A549 (cell line): Measurements from ENCODE around the gene ST8SIA4. TPM values are rescaled to one million over a fixed set of nuclear protein-coding genes. Genes with fewer than 3 reads are reported as not detected.
A peak's percentile ranks its signal among the peaks of the same experiment; 100 is the strongest.

Experiments
- ATAC-seq, 2 experiments: fragments of 200-7000 bp in 1 of 2; fragments of >200 bp in 1 of 2; cut with Nextera tagmentation in 1 of 2; cut with Tn5 transposase in 1 of 2; 3 replicates each; pipeline versions ENCODE4 v1.8.0 to v1.9.1; 2018 to 2020; ENCODE audit warnings: mild to moderate bottlenecking in 1 of 2, moderate library complexity in 1 of 2
- CTCF ChIA-PET: fragments of 300-600 bp; sonication (Branson Sonifier 250); formaldehyde crosslinking; extraction: SDS; loops from one replicate; lab custom pipeline; 2021; ENCODE audit warnings: antibody characterized with exemption, inconsistent platforms; lab: Yijun Ruan, JAX
- POLR2A ChIA-PET: fragments of 350-600 bp; formaldehyde crosslinking; extraction: SDS; loops from one replicate; lab custom pipeline; 2021; ENCODE audit warnings: antibody characterized with exemption, inconsistent platforms; lab: Yijun Ruan, JAX
- DNase-seq, 2 experiments: peaks; one replicate each; pipeline versions ENCODE4 v3.0.0 to v3.0.0-alpha.2; 2011 to 2016; ENCODE audit warnings: low read depth in 1 of 2, low spot score in 1 of 2
- FAIRE-seq: peaks from 2 replicates; lab custom pipeline; 2011; peaks lifted over from hg19 to GRCh38; lab: Jason Lieb, UNC
- H3K27ac ChIP-seq, 2 experiments: fragments of >200 bp; sonication (Bioruptor Twin); formaldehyde crosslinking; 3 replicates each; pipeline ENCODE4 v1.5.1; 2016 to 2017
- H3K4me1 ChIP-seq: fragments of >200 bp; sonication (Bioruptor Twin); formaldehyde crosslinking; 3 replicates; pipeline ENCODE4 v1.6.1; 2016
- H3K4me2 ChIP-seq: fragments of >200 bp; sonication (Bioruptor Twin); formaldehyde crosslinking; 3 replicates; pipeline ENCODE4 v1.6.1; 2016
- H3K4me3 ChIP-seq: fragments of >200 bp; sonication (Bioruptor Twin); formaldehyde crosslinking; 3 replicates; pipeline ENCODE4 v1.5.1; 2016
- H3K9me3 ChIP-seq: fragments of >200 bp; sonication (Bioruptor Twin); formaldehyde crosslinking; 3 replicates; pipeline ENCODE4 v1.6.1; 2016
- BHLHE40 ChIP-seq: IDR thresholded peaks from 2 replicates; pipeline ENCODE4 v1.6.1; 2012; ENCODE audit warnings: low read depth, low read length, inconsistent platforms
- CBX2 ChIP-seq: fragments of 200-600 bp; sonication (generic); IDR thresholded peaks from 2 replicates; pipeline ENCODE4 v1.6.1; 2016; ENCODE audit warnings: low read depth, mild to moderate bottlenecking, borderline replicate concordance
- CEBPB ChIP-seq, 2 experiments: fragments of >200 bp in 1 of 2; sonication (Bioruptor Twin) in 1 of 2; formaldehyde crosslinking in 1 of 2; IDR thresholded peaks; 2 replicates each; pipeline ENCODE4 v1.6.1; 2012 to 2016
- CHD2 ChIP-seq: fragments of 150-350 bp; IDR thresholded peaks from 2 replicates; pipeline ENCODE4 v1.6.1; 2014; ENCODE audit warnings: low read length; ENCODE audit not compliant: partially characterized antibody
- CHD4 ChIP-seq: fragments of 200-600 bp; sonication (generic); IDR thresholded peaks from 2 replicates; pipeline ENCODE4 v1.6.1; 2016; ENCODE audit warnings: antibody characterized with exemption, mild to moderate bottlenecking, borderline replicate concordance
- ESRRA ChIP-seq: fragments of 150-350 bp; IDR thresholded peaks from 2 replicates; pipeline ENCODE4 v1.6.1; 2014; ENCODE audit warnings: mild to moderate bottlenecking, low read length, borderline replicate concordance
- FOSB ChIP-seq: fragments of 250-450 bp; sonication (Bioruptor Pico); IDR thresholded peaks from 2 replicates; pipeline ENCODE4 v1.5.0; 2020; ENCODE audit warnings: mild to moderate bottlenecking, moderate library complexity
- FOXS1 ChIP-seq: fragments of 250-450 bp; sonication (Bioruptor Pico); IDR thresholded peaks from 2 replicates; pipeline ENCODE4 v1.5.0; 2020; ENCODE audit warnings: mild to moderate bottlenecking, moderate library complexity
- GATA3 ChIP-seq: IDR thresholded peaks from 2 replicates; pipeline ENCODE4 v1.6.1; 2012; ENCODE audit warnings: borderline replicate concordance
- HEYL ChIP-seq: fragments of 250-450 bp; sonication (Bioruptor Pico); IDR thresholded peaks from 2 replicates; pipeline ENCODE4 v1.8.0; 2021; ENCODE audit warnings: mild to moderate bottlenecking, moderate library complexity
- HOXB5 ChIP-seq: fragments of 250-450 bp; sonication (Bioruptor Pico); IDR thresholded peaks from 2 replicates; pipeline ENCODE4 v1.5.0; 2020; ENCODE audit warnings: mild to moderate bottlenecking, moderate library complexity
- KDM5A ChIP-seq: fragments of 200-600 bp; sonication (generic); IDR thresholded peaks from 2 replicates; pipeline ENCODE4 v1.6.1; 2016; ENCODE audit warnings: antibody characterized with exemption, mild to moderate bottlenecking
- MAFK ChIP-seq: fragments of 450-650 bp; IDR thresholded peaks from 2 replicates; pipeline ENCODE4 v1.6.1; 2014; ENCODE audit not compliant: partially characterized antibody
- NPAS2 ChIP-seq: fragments of 250-450 bp; sonication (Bioruptor Pico); IDR thresholded peaks from 2 replicates; pipeline ENCODE4 v1.8.0; 2022; ENCODE audit warnings: mild to moderate bottlenecking, moderate library complexity, borderline replicate concordance
- NR3C1 ChIP-seq: fragments of >200 bp; sonication (Bioruptor Twin); formaldehyde crosslinking; IDR thresholded peaks from 3 replicates; pipeline ENCODE4 v1.6.1; 2017
- PHF8 ChIP-seq: fragments of 200-600 bp; sonication (generic); IDR thresholded peaks from 2 replicates; pipeline ENCODE4 v1.6.1; 2016; ENCODE audit warnings: low read depth, mild to moderate bottlenecking, antibody characterized with exemption, moderate library complexity, borderline replicate concordance
- POLR2A ChIP-seq: IDR thresholded peaks from 2 replicates; pipeline ENCODE4 v1.6.1; 2012; ENCODE audit warnings: mild to moderate bottlenecking, low read length
- RAD21 ChIP-seq, 2 experiments: fragments of >200 bp in 1 of 2; sonication (Bioruptor Twin) in 1 of 2; formaldehyde crosslinking in 1 of 2; IDR thresholded peaks in 1 of 2; conservative IDR thresholded peaks in 1 of 2; 2 replicates in 1 of 2; 3 replicates in 1 of 2; pipeline ENCODE4 v1.6.1; 2012 to 2018; ENCODE audit warnings: inconsistent platforms in 1 of 2
- SMC3 ChIP-seq: fragments of >200 bp; sonication (Bioruptor Twin); formaldehyde crosslinking; IDR thresholded peaks from 3 replicates; pipeline ENCODE4 v1.6.1; 2018; ENCODE audit warnings: inconsistent platforms
- SREBF2 ChIP-seq: fragments of 450-650 bp; IDR thresholded peaks from 2 replicates; pipeline ENCODE4 v1.6.1; 2014; ENCODE audit warnings: mild to moderate bottlenecking, moderate library complexity
- TP53 ChIP-seq: fragments of 250-450 bp; sonication (Bioruptor Pico); IDR thresholded peaks from 2 replicates; pipeline ENCODE4 v1.5.0; 2021; ENCODE audit warnings: mild to moderate bottlenecking, moderate library complexity
- ZFP36 ChIP-seq: fragments of 450-650 bp; IDR thresholded peaks from 2 replicates; pipeline ENCODE4 v1.6.1; 2014; ENCODE audit warnings: borderline replicate concordance; ENCODE audit not compliant: partially characterized antibody
- ZNF302 ChIP-seq: fragments of 250-450 bp; sonication (Bioruptor Pico); IDR thresholded peaks from 2 replicates; pipeline ENCODE4 v1.9.0; 2021; ENCODE audit warnings: inconsistent platforms, mild to moderate bottlenecking, moderate library complexity
- WGBS: methylation state at CpG from one replicate; pipeline ENCODE4 v1.1.6; 2017; ENCODE audit errors: missing lambda C conversion rate; 5-methylcytosine and 5-hydroxymethylcytosine counted together
- polyA plus RNA-seq, 4 experiments: library from polyadenylated mRNA; depleted of rRNA in 3 of 4; stranded (reverse); fragments of >200 nt; fragmentation: RNase III in 1 of 4; extraction: RNeasy Plus Mini Kit Qiagen cat#74134 plus additional on column Dnase treatment in 1 of 4; gene quantifications; 2 replicates in 3 of 4; 3 replicates in 1 of 4; pipeline ENCODE4 v1.2.3, GENCODE V29; 2011 to 2017
- TF ChIP-seq, protein P1 (sequence below): fragments of 450-650 bp; IDR thresholded peaks from 2 replicates; pipeline ENCODE4 v1.6.1; 2014; ENCODE audit warnings: antibody characterized with exemption
- TF ChIP-seq, protein P2 (sequence below): fragments of >200 bp; sonication (Bioruptor Twin); formaldehyde crosslinking; IDR thresholded peaks from 2 replicates; pipeline ENCODE4 v1.6.1; 2016
- TF ChIP-seq, protein P3 (sequence below): fragments of 250-450 bp; sonication (Bioruptor Pico); IDR thresholded peaks from 2 replicates; pipeline ENCODE4 v1.5.0; 2020; ENCODE audit warnings: low read depth, mild to moderate bottlenecking, moderate library complexity
- TF ChIP-seq, protein P4 (sequence below): IDR thresholded peaks from 2 replicates; pipeline ENCODE4 v1.6.1; 2012
- TF ChIP-seq, protein P5 (sequence below): IDR thresholded peaks from 2 replicates; pipeline ENCODE4 v1.6.1; 2012; ENCODE audit warnings: low read depth, borderline replicate concordance

Gene ST8SIA4
- polyA plus RNA-seq, 2 of the 4 experiments (the other 2 are of a cell fraction): 0.85 to 7.1 TPM

DNA sequence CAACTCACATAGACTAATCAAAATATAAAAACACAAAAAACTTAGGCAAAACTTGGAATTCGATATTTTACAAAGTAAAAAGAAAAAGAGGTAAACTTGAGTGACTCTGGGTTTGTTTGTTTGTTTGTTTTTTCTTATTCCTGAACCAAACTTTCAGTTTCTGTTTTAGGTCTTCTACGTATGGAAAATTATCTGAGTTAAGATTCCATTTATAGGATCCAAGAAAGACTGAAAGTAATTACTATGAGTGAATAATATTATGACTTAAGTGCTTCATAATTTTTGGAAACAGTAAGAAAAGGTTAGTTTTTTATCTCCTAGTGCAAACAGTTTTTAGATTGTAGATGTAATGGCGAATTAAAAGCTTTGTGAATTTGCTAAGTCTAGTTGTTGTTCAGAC is 13.2 kb downstream of the ST8SIA4 start:
- peak overlapping the region; percentile 33 for H3K4me3 ChIP-seq
- DNase-seq (no peak), ATAC-seq (no peak), FAIRE-seq (no peak)
- peak overlapping the region; percentile 76 for H3K4me2 ChIP-seq
- peaks cover 6% of the 10 kb centered on the region; the same call in 1 of the 3 replicates for H3K4me1 ChIP-seq
- H3K9me3 ChIP-seq: no peaks in the 10 kb centered on the region
- H3K27ac ChIP-seq: peak overlapping the region in 1 of 2 experiments; percentile 51; a peak in 2 of 6 replicates
- WGBS: 4% methylated on average over 3 of the region's 3 CpGs
- no peak for TF ChIP-seq CHD2
- no peak for TF ChIP-seq MAFK
- TF ChIP-seq, protein P1, sequence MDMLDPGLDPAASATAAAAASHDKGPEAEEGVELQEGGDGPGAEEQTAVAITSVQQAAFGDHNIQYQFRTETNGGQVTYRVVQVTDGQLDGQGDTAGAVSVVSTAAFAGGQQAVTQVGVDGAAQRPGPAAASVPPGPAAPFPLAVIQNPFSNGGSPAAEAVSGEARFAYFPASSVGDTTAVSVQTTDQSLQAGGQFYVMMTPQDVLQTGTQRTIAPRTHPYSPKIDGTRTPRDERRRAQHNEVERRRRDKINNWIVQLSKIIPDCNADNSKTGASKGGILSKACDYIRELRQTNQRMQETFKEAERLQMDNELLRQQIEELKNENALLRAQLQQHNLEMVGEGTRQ: no peak
- no peak for TF ChIP-seq POLR2A
- no peak for TF ChIP-seq SMC3
- TF ChIP-seq BHLHE40: no peak
- TF ChIP-seq GATA3: no peak
- TF ChIP-seq NPAS2 (CRISPR knock-in tag): no peak
- TF ChIP-seq, protein P2, sequence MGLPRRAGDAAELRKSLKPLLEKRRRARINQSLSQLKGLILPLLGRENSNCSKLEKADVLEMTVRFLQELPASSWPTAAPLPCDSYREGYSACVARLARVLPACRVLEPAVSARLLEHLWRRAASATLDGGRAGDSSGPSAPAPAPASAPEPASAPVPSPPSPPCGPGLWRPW: no peak
- TF ChIP-seq ESRRA: no peak
- no peak for TF ChIP-seq PHF8
- TF ChIP-seq TP53 (CRISPR knock-in tag): no peak
- TF ChIP-seq CBX2: no peak
- TF ChIP-seq, protein P3, sequence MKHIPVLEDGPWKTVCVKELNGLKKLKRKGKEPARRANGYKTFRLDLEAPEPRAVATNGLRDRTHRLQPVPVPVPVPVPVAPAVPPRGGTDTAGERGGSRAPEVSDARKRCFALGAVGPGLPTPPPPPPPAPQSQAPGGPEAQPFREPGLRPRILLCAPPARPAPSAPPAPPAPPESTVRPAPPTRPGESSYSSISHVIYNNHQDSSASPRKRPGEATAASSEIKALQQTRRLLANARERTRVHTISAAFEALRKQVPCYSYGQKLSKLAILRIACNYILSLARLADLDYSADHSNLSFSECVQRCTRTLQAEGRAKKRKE: no peak
- TF ChIP-seq, protein P4, sequence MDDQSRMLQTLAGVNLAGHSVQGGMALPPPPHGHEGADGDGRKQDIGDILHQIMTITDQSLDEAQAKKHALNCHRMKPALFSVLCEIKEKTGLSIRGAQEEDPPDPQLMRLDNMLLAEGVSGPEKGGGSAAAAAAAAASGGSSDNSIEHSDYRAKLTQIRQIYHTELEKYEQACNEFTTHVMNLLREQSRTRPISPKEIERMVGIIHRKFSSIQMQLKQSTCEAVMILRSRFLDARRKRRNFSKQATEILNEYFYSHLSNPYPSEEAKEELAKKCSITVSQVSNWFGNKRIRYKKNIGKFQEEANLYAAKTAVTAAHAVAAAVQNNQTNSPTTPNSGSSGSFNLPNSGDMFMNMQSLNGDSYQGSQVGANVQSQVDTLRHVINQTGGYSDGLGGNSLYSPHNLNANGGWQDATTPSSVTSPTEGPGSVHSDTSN: no peak
- no peak for TF ChIP-seq KDM5A
- TF ChIP-seq HEYL: no peak
- TF ChIP-seq CHD4: no peak
- no peak for TF ChIP-seq FOXS1
- TF ChIP-seq ZNF302 (CRISPR knock-in tag): no peak
- CTCF ChIA-PET: interaction anchor here (1.4 kb wide), 1 partner anchor 10 kb away, joined by 4 read pairs; no protein-coding TSS in a partner anchor
- POLR2A ChIA-PET: no interaction called here

DNA sequence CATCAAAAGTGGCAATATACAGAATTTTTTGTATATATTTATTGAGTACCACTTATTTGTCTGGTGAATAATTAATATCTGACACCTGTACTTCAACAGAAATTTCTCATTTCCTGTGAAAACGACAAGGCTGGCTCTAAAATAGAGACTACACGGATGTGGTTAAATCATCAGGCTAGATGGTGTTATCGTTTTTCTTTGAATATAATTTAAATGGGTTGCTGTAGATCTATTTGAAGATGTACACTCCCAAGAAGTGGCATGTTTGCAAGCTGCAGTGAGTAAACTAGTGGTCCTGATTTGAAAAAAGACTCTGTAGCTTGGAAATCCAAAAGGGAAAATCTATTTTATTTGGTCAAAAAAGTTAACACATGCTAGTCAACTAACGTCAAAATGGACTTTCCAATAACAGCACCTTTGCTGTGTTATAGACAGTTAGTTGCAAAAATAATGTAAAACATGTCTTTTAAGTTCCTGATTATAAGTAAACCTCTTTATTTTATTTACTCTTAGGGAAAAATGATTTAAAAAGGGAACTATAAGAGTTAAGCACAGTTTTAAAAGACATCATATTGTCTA is 13.8 kb downstream of the ST8SIA4 start:
- Histone ChIP-seq H3K4me1 (peaks cover 6% of the 10 kb centered on the region; the same call in 1 of the 3 replicates), H3K27ac (no peak overlapping the region; a peak in 1 of 6 replicates), H3K4me2 (peak overlapping the region; percentile 76), H3K4me3 (peak overlapping the region; percentile 33; the same call in 2 of the 3 replicates), H3K9me3 (no peaks in the 10 kb centered on the region)
- 14% methylated on average over 4 of the region's 4 CpGs for WGBS
- ATAC-seq (no peak), DNase-seq (no peak), FAIRE-seq (no peak)
- CTCF ChIA-PET: interaction anchor here (1.4 kb wide), 1 partner anchor 11 kb away, joined by 4 read pairs; no protein-coding TSS in a partner anchor
- POLR2A ChIA-PET: no interaction called here
- TF ChIP-seq PHF8 (no peak), RAD21 (conservative IDR thresholded peaks at IDR 0.05 in 1 of 2, IDR thresholded peaks at IDR 0.05 in 1 of 2) (no peak), FOSB (CRISPR knock-in tag) (no peak), NR3C1 (no peak), SREBF2 (no peak), ZFP36 (no peak), TP53 (CRISPR knock-in tag) (no peak), CEBPB (IDR thresholded peaks at IDR 0.05) (no peak), NPAS2 (CRISPR knock-in tag) (no peak), HOXB5 (CRISPR knock-in tag) (no peak)
- TF ChIP-seq, protein P2: no peak
- TF ChIP-seq, protein P5, sequence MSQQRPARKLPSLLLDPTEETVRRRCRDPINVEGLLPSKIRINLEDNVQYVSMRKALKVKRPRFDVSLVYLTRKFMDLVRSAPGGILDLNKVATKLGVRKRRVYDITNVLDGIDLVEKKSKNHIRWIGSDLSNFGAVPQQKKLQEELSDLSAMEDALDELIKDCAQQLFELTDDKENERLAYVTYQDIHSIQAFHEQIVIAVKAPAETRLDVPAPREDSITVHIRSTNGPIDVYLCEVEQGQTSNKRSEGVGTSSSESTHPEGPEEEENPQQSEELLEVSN: no peak
